Parathyroid adenoma (tissue), 2 donors: ENCODE data around the gene PDE6H.

ENCODE experiments used
- H2AFZ ChIP-seq: fragments of 300-600 bp; sonication (generic); one replicate; pipeline ENCODE4 v1.7.0; 2017; ENCODE audit warnings: antibody characterized with exemption, mild to moderate bottlenecking
- H3K27ac ChIP-seq: fragments of 300-600 bp; sonication (generic); one replicate; pipeline ENCODE4 v1.7.0; 2017
- H3K27me3 ChIP-seq: fragments of 300-600 bp; sonication (generic); one replicate; pipeline ENCODE4 v1.7.0; 2017; ENCODE audit warnings: low read length; ENCODE audit not compliant: control insufficient read depth, insufficient read depth
- H3K36me3 ChIP-seq: fragments of 300-600 bp; sonication (generic); one replicate; pipeline ENCODE4 v1.7.0; 2017; ENCODE audit warnings: low read length; ENCODE audit not compliant: control insufficient read depth, insufficient read depth
- H3K4me1 ChIP-seq: fragments of 300-600 bp; sonication (generic); one replicate; pipeline ENCODE4 v1.7.0; 2017; ENCODE audit warnings: control low read depth
- H3K4me2 ChIP-seq: fragments of 300-600 bp; sonication (generic); one replicate; pipeline ENCODE4 v1.7.0; 2017; ENCODE audit warnings: low read length
- H3K4me3 ChIP-seq: fragments of 300-600 bp; sonication (generic); one replicate; pipeline ENCODE4 v1.7.0; 2017; ENCODE audit warnings: low read depth, low read length
- H3K79me2 ChIP-seq: fragments of 300-600 bp; sonication (generic); one replicate; pipeline ENCODE4 v1.7.0; 2017; ENCODE audit warnings: control low read depth
- H3K9ac ChIP-seq: fragments of 300-600 bp; sonication (generic); one replicate; pipeline ENCODE4 v1.7.0; 2017; ENCODE audit warnings: mild to moderate bottlenecking
- H3K9me3 ChIP-seq: fragments of 300-600 bp; sonication (generic); one replicate; pipeline ENCODE4 v1.7.0; 2017; ENCODE audit warnings: low read length; ENCODE audit not compliant: control insufficient read depth
- TF ChIP-seq, protein P1 (sequence below): fragments of 300-600 bp; sonication (generic); IDR thresholded peaks from one replicate; pipeline ENCODE4 v1.7.0; 2017; ENCODE audit warnings: antibody characterized with exemption, mild to moderate bottlenecking
- donor health status: primary hyperparathyroidism.

The PDE6H gene

DNA sequence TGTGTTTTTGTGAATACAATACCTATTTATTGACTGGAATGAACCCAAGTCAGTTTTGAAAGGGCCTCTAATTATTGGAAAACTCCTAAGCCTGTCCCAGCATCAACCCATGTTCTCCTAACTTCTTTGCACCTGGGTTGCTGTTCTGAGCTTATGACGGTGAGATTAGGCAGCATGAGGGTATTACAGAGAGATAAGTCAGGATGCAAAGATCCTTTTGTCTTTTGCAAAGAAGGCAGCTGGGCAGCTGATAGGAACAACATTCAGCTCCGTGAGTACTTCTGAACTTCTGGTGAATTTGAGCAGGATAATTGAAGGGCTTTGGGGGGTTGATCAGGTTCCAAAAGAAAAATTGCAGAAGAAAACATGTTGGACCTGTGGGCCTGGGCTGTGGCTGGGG, at the start of gene PDE6H:
Gene PDE6H (plus strand): TSS at position 227 of the 400 bp plus-strand sequence. CDS start 4,971 bp downstream, outside the sequence.
- H3K4me3 ChIP-seq = no peak within 1 kb of the TSS
- H3K9ac ChIP-seq = no peak within 1 kb of the TSS
- H3K79me2 ChIP-seq = no peaks in the 10 kb centered on the region
- H3K4me2 ChIP-seq = no peak within 1 kb of the TSS
- H3K9me3 ChIP-seq = no peaks in the 10 kb centered on the region
- no peaks in the 10 kb centered on the region for H3K27me3 ChIP-seq
- no peaks in the 10 kb centered on the region for H3K4me1 ChIP-seq
- H2AFZ ChIP-seq = no peak within 1 kb of the TSS
- no peak within 1 kb of the TSS for H3K27ac ChIP-seq
- no peaks in the 10 kb centered on the region for H3K36me3 ChIP-seq
- TF ChIP-seq, protein P1, sequence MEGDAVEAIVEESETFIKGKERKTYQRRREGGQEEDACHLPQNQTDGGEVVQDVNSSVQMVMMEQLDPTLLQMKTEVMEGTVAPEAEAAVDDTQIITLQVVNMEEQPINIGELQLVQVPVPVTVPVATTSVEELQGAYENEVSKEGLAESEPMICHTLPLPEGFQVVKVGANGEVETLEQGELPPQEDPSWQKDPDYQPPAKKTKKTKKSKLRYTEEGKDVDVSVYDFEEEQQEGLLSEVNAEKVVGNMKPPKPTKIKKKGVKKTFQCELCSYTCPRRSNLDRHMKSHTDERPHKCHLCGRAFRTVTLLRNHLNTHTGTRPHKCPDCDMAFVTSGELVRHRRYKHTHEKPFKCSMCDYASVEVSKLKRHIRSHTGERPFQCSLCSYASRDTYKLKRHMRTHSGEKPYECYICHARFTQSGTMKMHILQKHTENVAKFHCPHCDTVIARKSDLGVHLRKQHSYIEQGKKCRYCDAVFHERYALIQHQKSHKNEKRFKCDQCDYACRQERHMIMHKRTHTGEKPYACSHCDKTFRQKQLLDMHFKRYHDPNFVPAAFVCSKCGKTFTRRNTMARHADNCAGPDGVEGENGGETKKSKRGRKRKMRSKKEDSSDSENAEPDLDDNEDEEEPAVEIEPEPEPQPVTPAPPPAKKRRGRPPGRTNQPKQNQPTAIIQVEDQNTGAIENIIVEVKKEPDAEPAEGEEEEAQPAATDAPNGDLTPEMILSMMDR = no peak

DNA sequence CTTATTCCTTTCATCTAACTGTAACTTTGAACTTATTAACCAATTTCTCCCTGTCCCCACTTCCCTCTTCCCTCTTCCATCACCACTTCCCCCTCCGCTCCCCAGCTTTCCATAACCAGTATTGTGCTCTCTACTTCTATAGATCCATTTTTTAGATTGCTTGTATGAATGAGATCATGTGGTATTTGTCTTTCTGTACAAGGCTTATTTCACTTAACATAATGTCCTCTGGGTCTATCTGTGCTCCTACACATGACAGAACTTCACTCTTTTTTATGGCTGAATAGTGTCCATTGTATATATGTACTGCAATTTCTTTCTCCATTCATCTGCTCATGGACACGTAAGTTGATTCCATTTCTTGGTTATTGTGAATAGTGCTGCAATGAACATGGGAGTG, 48.9 kb upstream of the PDE6H start:
- Histone ChIP-seq H3K4me1 (no peaks in the 10 kb centered on the region), H3K27me3 (no peaks in the 10 kb centered on the region), H3K9me3 (no peaks in the 10 kb centered on the region), H3K79me2 (no peaks in the 10 kb centered on the region), H3K27ac (no peak overlapping the region), H3K9ac (no peak overlapping the region), H3K4me2 (no peak overlapping the region), H2AFZ (no peak overlapping the region), H3K4me3 (no peak overlapping the region), H3K36me3 (peaks cover 2% of the 10 kb centered on the region)
- TF ChIP-seq, protein P1 = no peak

DNA sequence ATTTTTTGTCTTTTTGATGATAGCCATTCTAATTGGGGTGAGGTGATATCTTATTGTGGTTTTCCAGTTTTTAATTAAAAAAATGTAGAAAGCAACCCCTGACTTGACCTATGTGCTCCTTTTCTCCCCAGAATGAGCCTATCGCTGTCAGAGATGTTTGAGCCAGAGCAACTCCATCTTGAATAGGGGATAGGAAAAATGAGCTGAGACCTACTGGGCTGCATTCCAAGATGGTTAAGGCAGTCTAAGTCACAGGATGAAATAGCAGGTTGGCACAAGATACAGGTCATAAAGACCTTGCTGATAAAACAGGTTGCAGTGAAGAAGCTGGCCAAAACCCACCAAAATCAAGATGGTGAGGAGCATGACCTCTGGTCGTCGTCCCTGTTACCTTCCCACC, 48.3 kb upstream of the PDE6H start:
- Histone ChIP-seq H3K27me3 (no peaks in the 10 kb centered on the region), H3K9ac (no peak overlapping the region), H3K9me3 (no peaks in the 10 kb centered on the region), H3K27ac (no peak overlapping the region), H3K36me3 (peaks cover 2% of the 10 kb centered on the region), H3K4me1 (no peaks in the 10 kb centered on the region), H3K4me2 (no peak overlapping the region), H3K4me3 (no peak overlapping the region), H2AFZ (no peak overlapping the region), H3K79me2 (no peaks in the 10 kb centered on the region)
- TF ChIP-seq, protein P1 = no peak

DNA sequence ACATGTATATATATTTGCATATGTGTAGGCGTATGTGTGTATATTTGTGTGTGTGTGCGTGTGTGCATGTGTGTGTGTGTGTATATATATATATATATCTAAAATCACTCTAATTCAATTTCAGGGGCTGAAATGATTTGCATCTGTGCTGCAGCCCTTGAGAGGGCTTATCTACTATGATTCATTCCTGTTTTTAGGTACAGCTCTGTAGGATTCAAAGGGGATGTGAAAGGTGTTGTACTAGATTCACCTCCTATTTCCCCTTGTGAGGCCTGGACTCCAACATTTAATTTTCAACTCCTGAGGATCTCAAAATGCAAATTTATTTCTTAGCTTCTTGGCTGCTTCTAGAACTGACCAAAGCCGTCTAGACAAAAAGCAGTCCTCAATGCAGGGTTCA, 45.6 kb upstream of the PDE6H start:
- Histone ChIP-seq H3K4me1 (no peaks in the 10 kb centered on the region), H3K27me3 (no peaks in the 10 kb centered on the region), H3K9ac (no peak overlapping the region)

DNA sequence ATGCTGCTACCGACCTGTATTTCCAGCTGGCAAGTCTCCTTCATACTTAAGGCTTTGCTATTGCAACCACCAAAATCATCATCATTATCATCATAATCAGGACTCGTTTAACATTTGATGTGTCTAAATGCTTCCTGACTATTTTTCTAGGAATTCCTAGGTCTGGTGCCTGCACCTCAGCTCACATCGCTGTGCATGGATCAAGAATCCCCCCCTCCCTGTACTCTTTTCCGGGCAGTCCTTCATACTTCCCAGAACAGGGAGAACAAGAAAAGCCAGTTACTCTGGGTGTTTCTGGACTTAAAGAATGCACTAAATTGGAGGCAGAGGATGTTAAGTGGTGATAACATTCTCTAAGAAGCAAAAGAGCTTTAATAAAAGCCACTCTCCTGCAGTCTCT, 43.9 kb upstream of the PDE6H start:
- H3K9me3 ChIP-seq = no peaks in the 10 kb centered on the region
- H3K9ac ChIP-seq = no peak overlapping the region
- H3K36me3 ChIP-seq = no peaks in the 10 kb centered on the region
- H3K79me2 ChIP-seq = no peaks in the 10 kb centered on the region
- TF ChIP-seq, protein P1 = no peak
- H3K27ac ChIP-seq = no peak overlapping the region
- H3K27me3 ChIP-seq = no peaks in the 10 kb centered on the region
- no peaks in the 10 kb centered on the region for H3K4me1 ChIP-seq
- no peak overlapping the region for H2AFZ ChIP-seq
- H3K4me2 ChIP-seq = no peak overlapping the region
- H3K4me3 ChIP-seq = no peak overlapping the region

More for the DNA sequence above, 45.6 kb upstream of the PDE6H start:
- Histone ChIP-seq H3K79me2 (no peaks in the 10 kb centered on the region), H3K27ac (no peak overlapping the region), H3K36me3 (no peaks in the 10 kb centered on the region), H3K9me3 (no peaks in the 10 kb centered on the region), H3K4me3 (no peak overlapping the region), H3K4me2 (no peak overlapping the region), H2AFZ (no peak overlapping the region)
- TF ChIP-seq, protein P1 = no peak
